Measurements from ENCODE around the gene C1orf185. TPM values are rescaled to one million over a fixed set of nuclear protein-coding genes. Genes with fewer than 3 reads are reported as not detected.
"Not testable (repeated sequence)": the region's sequence is repeated elsewhere in the genome, so short reads cannot be mapped to it uniquely, and the experiment has no call there.

The C1orf185 gene
- total and polyA plus RNA-seq, 5 experiments from 2014 or later, result not detected

GRCh38 chr1:51093581-51093980 is 8.4 kb upstream of the C1orf185 start:
- no peak for ATAC-seq
- Mint-ChIP-seq H3K36me3 (peaks cover 0 to 29% (median 9%) of the 10 kb centered on the region in 3 donors), H3K27me3 (peaks cover 33 to 79% (median 43%) of the 10 kb centered on the region in 5 donors), H3K27ac (no peak overlapping the region), H3K4me3 (no peak overlapping the region), H3K4me1 (no peaks in the 10 kb centered on the region), H3K9me3 (peaks cover 3 to 48% (median 22%) of the 10 kb centered on the region in 9 donors)
- DNase-seq, result no peak
- POLR2A ChIA-PET, result no interaction called here

- POLR2A ChIA-PET, result no interaction called here
- no peak overlapping the region for H3K27ac Mint-ChIP-seq
- peaks cover 25 to 57% (median 32%) of the 10 kb centered on the region in 5 donors for H3K27me3 Mint-ChIP-seq
- H3K9me3 Mint-ChIP-seq, result peaks cover 0 to 28% (median 13%) of the 10 kb centered on the region in 9 donors
- no peak for DNase-seq
- H3K4me1 Mint-ChIP-seq, result no peaks in the 10 kb centered on the region
- peaks cover 0 to 17% (median 9%) of the 10 kb centered on the region in 3 donors for H3K36me3 Mint-ChIP-seq
- no peak for ATAC-seq
- H3K4me3 Mint-ChIP-seq, result no peak overlapping the region
Measured at GRCh38 chr1:51097171-51097570, 4.9 kb upstream of the C1orf185 start.

- DNase-seq (no peak), ATAC-seq (no peak)
- peaks cover 0 to 12% (median 5%) of the 10 kb centered on the region in 3 donors for H3K36me3 Mint-ChIP-seq
- POLR2A ChIA-PET, result no interaction called here
- H3K4me1 Mint-ChIP-seq, result no peaks in the 10 kb centered on the region
- H3K27ac Mint-ChIP-seq, result no peak overlapping the region
- H3K27me3 Mint-ChIP-seq, result peaks cover 8 to 35% (median 14%) of the 10 kb centered on the region in 5 donors
- H3K9me3 Mint-ChIP-seq, result peaks cover 0 to 16% (median 7%) of the 10 kb centered on the region in 9 donors
- no peak overlapping the region for H3K4me3 Mint-ChIP-seq
Measured at GRCh38 chr1:51100264-51100880, 1.7 kb upstream of the C1orf185 start.

DNA sequence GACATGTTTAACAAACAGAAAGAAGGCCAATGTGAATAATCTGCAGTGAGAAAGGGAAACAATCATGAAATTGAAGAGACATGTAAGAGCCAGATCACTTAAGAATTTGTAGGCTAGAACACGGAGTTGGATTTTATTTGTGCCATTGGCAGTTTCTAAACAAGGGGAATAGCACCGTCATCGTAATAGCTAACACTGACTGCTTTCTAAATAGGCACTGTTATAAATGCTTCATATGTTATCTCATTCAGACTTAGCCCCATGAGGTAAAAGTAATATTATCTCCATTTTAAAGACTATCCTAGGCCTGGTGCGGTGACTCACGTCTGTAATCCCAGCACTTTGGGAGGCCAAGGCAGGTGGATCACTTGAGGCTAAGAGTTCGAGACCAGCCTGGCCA is 12.1 kb downstream of the C1orf185 start:
- Mint-ChIP-seq H3K4me3 (no peak overlapping the region), H3K9me3 (peaks cover 0 to 1% (median 0%) of the 10 kb centered on the region in 9 donors), H3K27ac (no peak overlapping the region), H3K36me3 (no peaks in the 10 kb centered on the region), H3K27me3 (peaks cover 7 to 23% (median 17%) of the 10 kb centered on the region in 5 donors), H3K4me1 (peaks cover 0 to 2% (median 0%) of the 10 kb centered on the region in 4 donors)
- DNase-seq (no peak), ATAC-seq (no peak)
- POLR2A ChIA-PET, result no interaction called here

DNA sequence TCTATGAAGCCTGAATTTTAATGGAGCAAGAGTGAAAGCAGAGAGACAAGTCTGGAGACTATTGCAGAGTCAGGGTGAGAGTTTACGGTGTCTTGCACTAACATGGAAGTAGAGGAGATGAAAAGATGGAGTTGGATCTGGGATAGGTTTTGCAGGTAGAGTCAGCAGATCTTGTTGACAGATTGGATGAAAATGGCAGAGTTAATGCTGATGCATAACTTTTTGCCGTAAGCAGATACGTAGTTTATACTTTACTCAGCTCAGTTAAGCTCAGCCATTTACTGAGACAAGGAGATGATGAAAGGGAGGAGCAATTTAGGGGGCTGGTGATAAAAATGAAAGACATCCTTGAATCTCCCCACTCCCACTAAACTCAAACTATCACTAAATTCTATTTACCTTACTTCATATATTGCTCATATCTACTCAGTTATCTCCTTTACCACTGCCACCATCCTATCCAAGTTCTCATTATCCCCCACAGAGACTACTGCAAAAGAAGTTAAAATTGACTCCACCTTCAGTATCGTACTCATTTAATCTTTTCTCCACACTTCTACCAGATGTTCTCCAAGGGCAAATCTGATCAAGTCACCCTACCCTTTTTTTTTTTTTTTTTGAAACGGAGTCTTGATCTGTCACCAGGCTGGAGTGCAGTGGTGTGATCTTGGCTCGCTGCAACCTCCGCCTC is 13.8 kb downstream of the C1orf185 start:
- no peak overlapping the region for H3K27ac Mint-ChIP-seq
- H3K4me1 Mint-ChIP-seq, result peaks cover 0 to 2% (median 0%) of the 10 kb centered on the region in 4 donors
- H3K9me3 Mint-ChIP-seq, result no peaks in the 10 kb centered on the region
- DNase-seq, result no peak
- H3K36me3 Mint-ChIP-seq, result peaks cover 0 to 1% (median 0%) of the 10 kb centered on the region in 3 donors
- ATAC-seq, result no peak
- H3K4me3 Mint-ChIP-seq, result no peak overlapping the region
- POLR2A ChIA-PET, result interaction anchor here (0.7 kb wide), 1 partner anchor 220 kb away, joined by 5 read pairs; no protein-coding TSS in a partner anchor
- H3K27me3 Mint-ChIP-seq, result peaks cover 8 to 24% (median 18%) of the 10 kb centered on the region in 5 donors

DNA sequence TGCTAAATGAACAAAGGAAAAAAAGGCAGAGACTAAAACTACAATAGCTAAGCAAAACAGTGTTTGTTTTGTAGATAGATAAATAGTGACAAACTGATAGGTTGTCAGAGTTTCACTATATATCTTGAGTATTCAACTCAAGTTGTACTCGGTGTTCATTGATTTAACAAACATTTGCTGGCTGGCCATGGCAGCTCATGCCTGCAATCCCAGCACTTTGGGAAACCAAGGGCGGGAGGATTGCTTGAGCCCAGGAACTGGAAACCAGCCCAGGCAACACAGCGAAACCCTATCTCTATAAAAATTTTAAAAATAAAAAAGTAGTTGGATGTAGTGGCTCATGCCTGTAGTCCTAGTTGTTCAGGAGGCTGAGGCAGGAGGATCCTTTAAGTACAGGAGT is 17.3 kb downstream of the C1orf185 start:
- Mint-ChIP-seq H3K4me3 (no peak overlapping the region), H3K27ac (no peak overlapping the region), H3K9me3 (no peaks in the 10 kb centered on the region), H3K27me3 (peaks cover 6 to 20% (median 16%) of the 10 kb centered on the region in 5 donors), H3K36me3 (peaks cover 0 to 1% (median 0%) of the 10 kb centered on the region in 3 donors), H3K4me1 (peaks cover 0 to 2% (median 0%) of the 10 kb centered on the region in 4 donors)
- DNase-seq, result no peak
- ATAC-seq, result no peak
- POLR2A ChIA-PET, result no interaction called here

GRCh38 chr1:51120629-51121028 is 18.6 kb downstream of the C1orf185 start:
- Mint-ChIP-seq H3K4me1 (peaks cover 0 to 2% (median 0%) of the 10 kb centered on the region in 4 donors), H3K4me3 (no peak overlapping the region), H3K27ac (no peak overlapping the region), H3K9me3 (no peaks in the 10 kb centered on the region), H3K27me3 (peaks cover 9 to 32% (median 15%) of the 10 kb centered on the region in 5 donors), H3K36me3 (peaks cover 0 to 1% (median 0%) of the 10 kb centered on the region in 3 donors)
- POLR2A ChIA-PET, result no interaction called here
- DNase-seq (no peak), ATAC-seq (no peak)

- H3K27ac Mint-ChIP-seq, H3K4me3 Mint-ChIP-seq, POLR2A ChIA-PET, H3K4me1 Mint-ChIP-seq, DNase-seq, ATAC-seq: not testable (repeated sequence)
- peaks cover 2 to 13% (median 9%) of the 10 kb centered on the region in 9 donors for H3K9me3 Mint-ChIP-seq
- peaks cover 1 to 10% (median 3%) of the 10 kb centered on the region in 3 donors for H3K36me3 Mint-ChIP-seq
- H3K27me3 Mint-ChIP-seq, result peaks cover 11 to 35% (median 14%) of the 10 kb centered on the region in 5 donors
Measured at GRCh38 chr1:51127152-51127551, 25.1 kb downstream of the C1orf185 start.

- DNase-seq (no peak), ATAC-seq (no peak)
- POLR2A ChIA-PET, result no interaction called here
- Mint-ChIP-seq H3K4me3 (no peak overlapping the region), H3K36me3 (peaks cover 7 to 39% (median 14%) of the 10 kb centered on the region in 3 donors), H3K27ac (no peak overlapping the region), H3K27me3 (peaks cover 24 to 46% (median 28%) of the 10 kb centered on the region in 5 donors), H3K4me1 (no peaks in the 10 kb centered on the region), H3K9me3 (peaks cover 16 to 44% (median 38%) of the 10 kb centered on the region in 9 donors)
Measured at GRCh38 chr1:51131185-51131584, 29.2 kb downstream of the C1orf185 start.

GRCh38 chr1:51133045-51133444 is 31.0 kb downstream of the C1orf185 start:
- peaks cover 16 to 51% (median 38%) of the 10 kb centered on the region in 9 donors for H3K9me3 Mint-ChIP-seq
- ATAC-seq, result no peak
- peaks cover 7 to 39% (median 14%) of the 10 kb centered on the region in 3 donors for H3K36me3 Mint-ChIP-seq
- DNase-seq, result no peak
- H3K27me3 Mint-ChIP-seq, result peaks cover 21 to 46% (median 28%) of the 10 kb centered on the region in 5 donors
- no peak overlapping the region for H3K27ac Mint-ChIP-seq
- no peaks in the 10 kb centered on the region for H3K4me1 Mint-ChIP-seq
- H3K4me3 Mint-ChIP-seq, result no peak overlapping the region
- POLR2A ChIA-PET, result no interaction called here

- H3K4me1 Mint-ChIP-seq, H3K4me3 Mint-ChIP-seq, DNase-seq, POLR2A ChIA-PET, H3K27ac Mint-ChIP-seq, ATAC-seq: not testable (repeated sequence)
- peaks cover 10 to 34% (median 20%) of the 10 kb centered on the region in 9 donors for H3K9me3 Mint-ChIP-seq
- H3K27me3 Mint-ChIP-seq, result peaks cover 10 to 24% (median 14%) of the 10 kb centered on the region in 5 donors
- H3K36me3 Mint-ChIP-seq, result peaks cover 4 to 23% (median 6%) of the 10 kb centered on the region in 3 donors
Measured at GRCh38 chr1:51137696-51138095, 35.7 kb downstream of the C1orf185 start.

- ATAC-seq, result no peak
- POLR2A ChIA-PET, result no interaction called here
- H3K4me1 Mint-ChIP-seq, result no peaks in the 10 kb centered on the region
- H3K36me3 Mint-ChIP-seq, result peaks cover 0 to 9% (median 0%) of the 10 kb centered on the region in 3 donors
- DNase-seq, result no peak
- H3K9me3 Mint-ChIP-seq, result peaks cover 0 to 17% (median 4%) of the 10 kb centered on the region in 9 donors
- H3K27ac Mint-ChIP-seq, result no peak overlapping the region
- peaks cover 4 to 21% (median 11%) of the 10 kb centered on the region in 5 donors for H3K27me3 Mint-ChIP-seq
- H3K4me3 Mint-ChIP-seq, result no peak overlapping the region
Measured at GRCh38 chr1:51139474-51139873, 37.4 kb downstream of the C1orf185 start.

GRCh38 chr1:51147394-51147793 is 45.4 kb downstream of the C1orf185 start:
- Mint-ChIP-seq H3K36me3 (no peaks in the 10 kb centered on the region), H3K27ac (no peak overlapping the region), H3K27me3 (peaks cover 2 to 26% (median 5%) of the 10 kb centered on the region in 5 donors), H3K4me1 (no peaks in the 10 kb centered on the region), H3K4me3 (no peak overlapping the region), H3K9me3 (peaks cover 0 to 3% (median 0%) of the 10 kb centered on the region in 9 donors)
- POLR2A ChIA-PET, result no interaction called here
- no peak for DNase-seq
- ATAC-seq, result no peak
